ENCODE measurements around the gene TSPAN31.

Gene TSPAN31

DNA sequence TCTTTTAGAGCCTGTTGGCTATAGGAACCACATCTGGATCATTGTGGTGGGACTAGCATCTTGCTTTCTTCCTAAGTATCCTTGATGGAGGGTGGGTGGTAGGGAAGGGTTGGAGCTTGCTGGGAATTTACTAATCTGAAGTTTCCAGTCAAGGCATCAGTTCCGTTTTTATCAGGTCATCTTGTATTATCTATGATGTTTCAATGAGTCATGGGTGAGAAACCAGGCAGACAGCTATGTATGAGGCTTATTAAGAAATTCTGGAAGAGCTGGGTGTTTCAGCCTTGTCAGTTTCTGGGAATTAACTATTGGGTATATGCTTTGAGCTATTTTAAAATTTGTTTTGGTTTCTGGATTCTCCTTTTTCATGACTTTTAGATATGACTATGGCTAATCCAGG, 49.1 kb downstream of the TSPAN31 start:
- H3K4me3 ChIP-seq (ENCODE audit: low read length) = no peak overlapping the region
- peaks cover 72% of the 10 kb centered on the region for H3K36me3 ChIP-seq (ENCODE audit: control insufficient read depth, low read length)
- no peaks in the 10 kb centered on the region for H3K9me3 ChIP-seq (ENCODE audit: control insufficient read depth, insufficient read depth, low read length)
- H3K27me3 ChIP-seq (ENCODE audit: control insufficient read depth, low read length) = no peaks in the 10 kb centered on the region
- no peak overlapping the region for H3K4me2 ChIP-seq (ENCODE audit: low read length)
- no peaks in the 10 kb centered on the region for H3K4me1 ChIP-seq (ENCODE audit: control insufficient read depth, low read length)
- no peaks in the 10 kb centered on the region for H3K9me2 ChIP-seq (replicated peaks; ENCODE audit: control insufficient read depth, low read length)
- H4K20me1 ChIP-seq (ENCODE audit: control insufficient read depth, insufficient read depth, low read depth, low read length) = no peaks in the 10 kb centered on the region
- no peak for TF ChIP-seq EZH2phosphoT487 (IDR thresholded peaks at IDR 0.05; ENCODE audit: borderline replicate concordance, low read length)
- TF ChIP-seq, protein P1, sequence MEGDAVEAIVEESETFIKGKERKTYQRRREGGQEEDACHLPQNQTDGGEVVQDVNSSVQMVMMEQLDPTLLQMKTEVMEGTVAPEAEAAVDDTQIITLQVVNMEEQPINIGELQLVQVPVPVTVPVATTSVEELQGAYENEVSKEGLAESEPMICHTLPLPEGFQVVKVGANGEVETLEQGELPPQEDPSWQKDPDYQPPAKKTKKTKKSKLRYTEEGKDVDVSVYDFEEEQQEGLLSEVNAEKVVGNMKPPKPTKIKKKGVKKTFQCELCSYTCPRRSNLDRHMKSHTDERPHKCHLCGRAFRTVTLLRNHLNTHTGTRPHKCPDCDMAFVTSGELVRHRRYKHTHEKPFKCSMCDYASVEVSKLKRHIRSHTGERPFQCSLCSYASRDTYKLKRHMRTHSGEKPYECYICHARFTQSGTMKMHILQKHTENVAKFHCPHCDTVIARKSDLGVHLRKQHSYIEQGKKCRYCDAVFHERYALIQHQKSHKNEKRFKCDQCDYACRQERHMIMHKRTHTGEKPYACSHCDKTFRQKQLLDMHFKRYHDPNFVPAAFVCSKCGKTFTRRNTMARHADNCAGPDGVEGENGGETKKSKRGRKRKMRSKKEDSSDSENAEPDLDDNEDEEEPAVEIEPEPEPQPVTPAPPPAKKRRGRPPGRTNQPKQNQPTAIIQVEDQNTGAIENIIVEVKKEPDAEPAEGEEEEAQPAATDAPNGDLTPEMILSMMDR (IDR thresholded peaks at IDR 0.05; ENCODE audit: low read depth, low read length, poor library complexity, severe bottlenecking) = no peak
- peaks cover 7% of the 10 kb centered on the region; the same call in 1 of the 2 replicates for H3F3A ChIP-seq (ENCODE audit: control insufficient read depth, insufficient read depth)
- 0 out of 2 replicates have a peak, but pooled peaks cover 4% of the 10 kb centered on the region for H3K79me2 ChIP-seq (ENCODE audit: control insufficient read depth, low read length)
- H3K27ac ChIP-seq (ENCODE audit: low read depth, low read length) = no peak overlapping the region

DNA sequence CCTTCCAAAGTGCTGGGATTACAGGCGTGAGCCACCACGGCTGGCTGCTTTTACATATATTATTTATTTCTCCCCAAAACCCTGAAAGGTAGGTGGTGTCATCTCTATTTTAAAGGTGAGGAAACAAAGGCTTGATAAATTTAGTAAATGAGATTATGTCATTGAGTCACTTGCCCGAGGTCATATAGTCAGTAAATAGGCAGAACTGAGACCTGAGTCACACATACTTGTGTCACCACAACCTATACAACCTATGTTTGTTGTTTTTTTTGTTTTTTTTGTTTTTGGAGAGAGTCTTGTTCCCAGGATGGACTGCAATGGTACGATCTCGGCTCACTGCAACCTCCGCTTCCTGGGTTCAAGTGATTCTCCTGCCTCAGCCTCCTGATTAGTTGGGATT, 50.5 kb downstream of the TSPAN31 start:
- H3K4me1 ChIP-seq (ENCODE audit: control insufficient read depth, low read length) = no peaks in the 10 kb centered on the region
- H3K27ac ChIP-seq (ENCODE audit: low read depth, low read length) = no peak overlapping the region
- H3K79me2 ChIP-seq (ENCODE audit: control insufficient read depth, low read length) = 0 out of 2 replicates have a peak, but pooled peaks cover under 1% of the 10 kb centered on the region
- H3K36me3 ChIP-seq (ENCODE audit: control insufficient read depth, low read length) = peaks cover 69% of the 10 kb centered on the region
- H3F3A ChIP-seq (ENCODE audit: control insufficient read depth, insufficient read depth) = peaks cover 7% of the 10 kb centered on the region; the same call in 1 of the 2 replicates
- no peak overlapping the region for H3K4me3 ChIP-seq (ENCODE audit: low read length)
- H3K4me2 ChIP-seq (ENCODE audit: low read length) = no peak overlapping the region
- no peaks in the 10 kb centered on the region for H3K9me3 ChIP-seq (ENCODE audit: control insufficient read depth, insufficient read depth, low read length)
- H3K9me2 ChIP-seq (replicated peaks; ENCODE audit: control insufficient read depth, low read length) = no peaks in the 10 kb centered on the region
- no peaks in the 10 kb centered on the region for H3K27me3 ChIP-seq (ENCODE audit: control insufficient read depth, low read length)
- TF ChIP-seq, protein P1 (IDR thresholded peaks at IDR 0.05; ENCODE audit: low read depth, low read length, poor library complexity, severe bottlenecking) = no peak
- no peak for TF ChIP-seq EZH2phosphoT487 (IDR thresholded peaks at IDR 0.05; ENCODE audit: borderline replicate concordance, low read length)
- no peaks in the 10 kb centered on the region for H4K20me1 ChIP-seq (ENCODE audit: control insufficient read depth, insufficient read depth, low read depth, low read length)

DNA sequence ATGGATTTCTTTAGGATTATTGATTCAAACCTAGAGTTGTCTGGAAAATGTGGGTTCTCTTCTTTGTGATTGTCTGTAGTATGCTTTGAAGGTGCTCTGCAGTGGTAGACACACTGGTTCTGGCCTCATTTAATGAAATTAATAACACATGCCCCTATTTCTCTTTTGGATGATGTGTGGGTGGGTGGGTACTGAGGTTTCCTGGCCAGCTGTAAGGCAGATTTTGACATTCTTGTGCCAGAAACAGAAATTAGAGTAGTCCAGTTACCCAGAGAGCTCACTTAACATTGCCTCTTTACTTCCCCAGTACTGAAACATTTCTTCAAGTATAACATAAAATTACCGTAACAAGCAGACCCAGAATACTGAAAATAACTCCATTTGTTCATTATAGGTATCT, 52.2 kb downstream of the TSPAN31 start:
- Histone ChIP-seq H3K4me2 (ENCODE audit: low read length) (no peak overlapping the region), H3K27me3 (ENCODE audit: control insufficient read depth, low read length) (no peaks in the 10 kb centered on the region), H3F3A (ENCODE audit: control insufficient read depth, insufficient read depth) (0 out of 2 replicates have a peak, but pooled peaks cover 7% of the 10 kb centered on the region), H3K9me3 (ENCODE audit: control insufficient read depth, insufficient read depth, low read length) (no peaks in the 10 kb centered on the region), H3K36me3 (ENCODE audit: control insufficient read depth, low read length) (peaks cover 59% of the 10 kb centered on the region), H3K27ac (ENCODE audit: low read depth, low read length) (no peak overlapping the region), H3K4me3 (ENCODE audit: low read length) (no peak overlapping the region), H3K9me2 (replicated peaks; ENCODE audit: control insufficient read depth, low read length) (no peaks in the 10 kb centered on the region), H4K20me1 (ENCODE audit: control insufficient read depth, insufficient read depth, low read depth, low read length) (no peaks in the 10 kb centered on the region), H3K79me2 (ENCODE audit: control insufficient read depth, low read length) (no peaks in the 10 kb centered on the region), H3K4me1 (ENCODE audit: control insufficient read depth, low read length) (no peaks in the 10 kb centered on the region)
- TF ChIP-seq EZH2phosphoT487 (IDR thresholded peaks at IDR 0.05; ENCODE audit: borderline replicate concordance, low read length) = no peak
- TF ChIP-seq, protein P1 (IDR thresholded peaks at IDR 0.05; ENCODE audit: low read depth, low read length, poor library complexity, severe bottlenecking) = no peak

All from DOHH2 (cell line).